Lower lobe of right lung (tissue), 2 donors: ENCODE measurements around the gene GPR85. TPM values are rescaled to one million over a fixed set of nuclear protein-coding genes. Genes with fewer than 3 reads are reported as not detected.

Experiments
- ATAC-seq, 2 donors: fragments of 200-7000 bp; cut with Tn5 transposase; one replicate each; pipeline ENCODE4 v1.9.1; 2020 to 2022; ENCODE audit warnings: mild to moderate bottlenecking in 2 of 2, moderate library complexity in 2 of 2
- DNase-seq: peaks from one replicate; pipeline ENCODE4 v3.0.0-alpha.2; 2020
- H3K27ac ChIP-seq: fragments of 200-600 bp; one replicate; pipeline ENCODE4 v1.8.0; 2022
- H3K27me3 ChIP-seq: fragments of 200-600 bp; one replicate; pipeline ENCODE4 v1.8.0; 2022; ENCODE audit warnings: low read depth
- H3K36me3 ChIP-seq: fragments of 200-600 bp; one replicate; pipeline ENCODE4 v1.8.0; 2022; ENCODE audit warnings: mild to moderate bottlenecking
- H3K4me1 ChIP-seq: fragments of 200-600 bp; one replicate; pipeline ENCODE4 v1.8.0; 2022
- H3K4me3 ChIP-seq: fragments of 200-600 bp; one replicate; pipeline ENCODE4 v1.8.0; 2022; ENCODE audit warnings: mild to moderate bottlenecking
- H3K9me3 ChIP-seq: fragments of 200-600 bp; one replicate; pipeline ENCODE4 v1.8.0; 2022
- CTCF ChIP-seq: fragments of 200-600 bp; IDR thresholded peaks from one replicate; pipeline ENCODE4 v1.8.0; 2022; ENCODE audit warnings: antibody characterized with exemption, mild to moderate bottlenecking
- intact Hi-C: fragments of 100-400 bp; cut with DNase I; formaldehyde crosslinking; loops from one replicate; pipeline ENCODE4 v1.11.0; 2022
- total RNA-seq: library from RNA; stranded (reverse); fragmentation: NEBNext Ultra II Directional; extraction: Animal tissue kit (Norgen Biotek cat#: 25700); gene quantifications from one replicate; pipeline ENCODE4 v1.2.1, GENCODE V29; 2021
- donor health status: DM: no; HTN: yes; CAD: no; lungs with severe emphysema.

Gene GPR85
- total RNA-seq, 1 donor from 2014 or later: 4.5 TPM

- TF ChIP-seq CTCF: no peak
- Histone ChIP-seq H3K27ac (no peak overlapping the region), H3K4me3 (no peak overlapping the region), H3K27me3 (no peaks in the 10 kb centered on the region), H3K9me3 (no peaks in the 10 kb centered on the region), H3K4me1 (no peaks in the 10 kb centered on the region), H3K36me3 (no peaks in the 10 kb centered on the region)
- ATAC-seq: no peak
- intact Hi-C loops: no loop called here
- DNase-seq: no peak
Observed at GRCh38 chr7:113092762-113093161, 6.1 kb upstream of the GPR85 start.

GRCh38 chr7:113087071-113087998, 708 bp upstream of the GPR85 start:
- H3K4me3 ChIP-seq: peak overlapping the region; percentile 55
- DNase-seq (no peak), ATAC-seq (peak; percentile 75 to 78)
- no peak overlapping the region for H3K27ac ChIP-seq
- intact Hi-C loops: no loop called here
- no peaks in the 10 kb centered on the region for H3K36me3 ChIP-seq
- H3K9me3 ChIP-seq: no peaks in the 10 kb centered on the region
- no peak for TF ChIP-seq CTCF
- H3K4me1 ChIP-seq: no peaks in the 10 kb centered on the region
- peaks cover 9% of the 10 kb centered on the region for H3K27me3 ChIP-seq

- intact Hi-C loops: no loop called here
- Histone ChIP-seq H3K36me3 (no peaks in the 10 kb centered on the region), H3K4me1 (no peaks in the 10 kb centered on the region), H3K4me3 (peak overlapping the region; percentile 55), H3K27ac (no peak overlapping the region), H3K9me3 (no peaks in the 10 kb centered on the region), H3K27me3 (peaks cover 9% of the 10 kb centered on the region)
- TF ChIP-seq CTCF: no peak
- DNase-seq: no peak
- ATAC-seq: peak; percentile 20 to 46
Observed at GRCh38 chr7:113085781-113086390, 741 bp downstream of the GPR85 start.

- no peak for DNase-seq
- no peaks in the 10 kb centered on the region for H3K9me3 ChIP-seq
- no peak overlapping the region for H3K4me3 ChIP-seq
- intact Hi-C loops: no loop called here
- no peak for TF ChIP-seq CTCF
- peaks cover 9% of the 10 kb centered on the region for H3K27me3 ChIP-seq
- H3K36me3 ChIP-seq: no peaks in the 10 kb centered on the region
- ATAC-seq: no peak
- no peaks in the 10 kb centered on the region for H3K4me1 ChIP-seq
- no peak overlapping the region for H3K27ac ChIP-seq
Observed at GRCh38 chr7:113084496-113085172, 2.0 kb downstream of the GPR85 start.

- peaks cover 9% of the 10 kb centered on the region for H3K27me3 ChIP-seq
- DNase-seq (no peak), ATAC-seq (no peak)
- no peak overlapping the region for H3K4me3 ChIP-seq
- H3K27ac ChIP-seq: no peak overlapping the region
- no peaks in the 10 kb centered on the region for H3K4me1 ChIP-seq
- TF ChIP-seq CTCF: no peak
- H3K9me3 ChIP-seq: no peaks in the 10 kb centered on the region
- intact Hi-C loops: no loop called here
- H3K36me3 ChIP-seq: no peaks in the 10 kb centered on the region
Observed at GRCh38 chr7:113083816-113084495, 2.7 kb downstream of the GPR85 start.
